OCI-LY1 (cell line): Measurements from ENCODE around the gene CEP57L1.

Experiments used
- EZH2 ChIP-seq: fragments of 200-600 bp; sonication (generic), shearing (Covaris generic); IDR thresholded peaks from 2 replicates; pipeline ENCODE4 v1.8.0; 2017; ENCODE audit warnings: borderline replicate concordance, mixed run types, mild to moderate bottlenecking, antibody characterized with exemption, low read length, moderate library complexity, mixed read lengths
- TF ChIP-seq, protein P1 (sequence below): fragments of 200-600 bp; sonication (generic), shearing (Covaris generic); IDR thresholded peaks from 2 replicates; pipeline ENCODE4 v1.5.1; 2017; ENCODE audit warnings: mild to moderate bottlenecking, antibody characterized with exemption, low read length, moderate library complexity, mixed read lengths

DNA sequence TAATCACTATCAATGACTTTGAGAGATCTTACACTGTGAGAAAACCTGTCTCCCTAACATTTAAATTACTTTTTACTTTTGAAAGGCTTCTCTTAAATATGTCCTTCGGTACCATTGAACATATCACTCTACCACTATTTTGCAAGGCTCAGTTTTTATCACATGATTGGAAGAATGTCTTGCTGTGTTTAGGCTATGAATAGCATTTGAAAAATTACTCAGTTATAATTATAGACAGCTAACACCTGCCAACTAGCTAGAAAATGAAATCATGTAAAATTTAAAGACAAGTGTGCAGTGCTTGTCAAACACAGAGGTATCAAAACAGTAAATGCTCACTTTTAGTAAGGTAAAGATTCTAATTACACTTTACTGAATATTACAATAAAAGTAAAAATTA is 11.7 kb upstream of the CEP57L1 start:
- TF ChIP-seq, protein P1, sequence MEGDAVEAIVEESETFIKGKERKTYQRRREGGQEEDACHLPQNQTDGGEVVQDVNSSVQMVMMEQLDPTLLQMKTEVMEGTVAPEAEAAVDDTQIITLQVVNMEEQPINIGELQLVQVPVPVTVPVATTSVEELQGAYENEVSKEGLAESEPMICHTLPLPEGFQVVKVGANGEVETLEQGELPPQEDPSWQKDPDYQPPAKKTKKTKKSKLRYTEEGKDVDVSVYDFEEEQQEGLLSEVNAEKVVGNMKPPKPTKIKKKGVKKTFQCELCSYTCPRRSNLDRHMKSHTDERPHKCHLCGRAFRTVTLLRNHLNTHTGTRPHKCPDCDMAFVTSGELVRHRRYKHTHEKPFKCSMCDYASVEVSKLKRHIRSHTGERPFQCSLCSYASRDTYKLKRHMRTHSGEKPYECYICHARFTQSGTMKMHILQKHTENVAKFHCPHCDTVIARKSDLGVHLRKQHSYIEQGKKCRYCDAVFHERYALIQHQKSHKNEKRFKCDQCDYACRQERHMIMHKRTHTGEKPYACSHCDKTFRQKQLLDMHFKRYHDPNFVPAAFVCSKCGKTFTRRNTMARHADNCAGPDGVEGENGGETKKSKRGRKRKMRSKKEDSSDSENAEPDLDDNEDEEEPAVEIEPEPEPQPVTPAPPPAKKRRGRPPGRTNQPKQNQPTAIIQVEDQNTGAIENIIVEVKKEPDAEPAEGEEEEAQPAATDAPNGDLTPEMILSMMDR, result no peak
- TF ChIP-seq EZH2, result no peak
